ENCODE measurements around the gene LGMN. TPM values are rescaled to one million over a fixed set of nuclear protein-coding genes. Genes with fewer than 3 reads are reported as not detected.

The LGMN gene
- total RNA-seq, 2 experiments from 2014 or later: 22.1 to 27.7 TPM

DNA sequence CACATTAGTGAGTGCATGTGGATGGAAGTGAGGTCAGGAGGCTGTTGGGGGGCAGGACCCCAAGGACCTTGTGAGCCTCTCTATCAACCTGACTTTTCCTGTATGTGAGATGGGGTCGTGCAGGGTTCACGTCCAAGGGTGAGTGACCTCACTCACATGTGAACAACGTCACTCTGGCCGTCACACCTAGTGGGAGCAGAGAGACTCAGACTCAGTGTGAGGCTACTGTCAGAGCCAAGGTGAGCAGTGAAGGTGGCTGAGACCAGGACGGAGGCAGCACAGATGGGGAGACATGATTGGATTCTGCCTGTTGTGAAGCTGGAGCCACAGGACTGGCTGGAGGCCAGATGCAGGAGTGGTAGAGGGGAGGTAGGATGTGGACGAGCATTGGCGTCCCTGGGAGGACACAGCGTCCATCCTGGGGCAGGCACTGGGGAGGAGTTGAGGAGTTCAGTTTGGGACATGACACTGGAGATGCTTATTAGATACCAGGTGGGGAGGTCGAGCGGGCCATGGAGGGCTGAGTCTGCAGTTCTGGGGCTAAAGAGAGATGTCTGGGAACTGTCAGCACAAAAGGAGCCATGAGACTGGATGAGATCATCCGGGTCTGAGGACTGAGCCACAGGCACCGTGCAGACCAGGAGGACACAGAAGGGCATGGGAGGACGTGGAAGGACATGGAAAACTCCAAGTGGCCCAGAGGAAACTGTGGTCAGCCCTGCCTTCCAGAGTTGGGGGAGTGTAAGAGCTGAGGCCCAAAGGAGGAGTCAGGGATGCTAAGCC lies 92.8 kb downstream of the LGMN start:
- no TSS peak for BruUV-seq (replicated peaks)
- CTCF ChIA-PET (ENCODE audit: unreplicated experiment): no interaction called here
- H3K4me1 ChIP-seq (ENCODE audit: insufficient read depth, low read length, poor library complexity, severe bottlenecking): peaks cover 5% of the 10 kb centered on the region
- intact Hi-C loops (cut with micrococcal nuclease; ENCODE audit: unreplicated experiment): no loop called here
- no peak for TF ChIP-seq EZH2phosphoT487 (IDR thresholded peaks at IDR 0.05; ENCODE audit: borderline replicate concordance, low read depth, low read length)
- TF ChIP-seq, protein P1, sequence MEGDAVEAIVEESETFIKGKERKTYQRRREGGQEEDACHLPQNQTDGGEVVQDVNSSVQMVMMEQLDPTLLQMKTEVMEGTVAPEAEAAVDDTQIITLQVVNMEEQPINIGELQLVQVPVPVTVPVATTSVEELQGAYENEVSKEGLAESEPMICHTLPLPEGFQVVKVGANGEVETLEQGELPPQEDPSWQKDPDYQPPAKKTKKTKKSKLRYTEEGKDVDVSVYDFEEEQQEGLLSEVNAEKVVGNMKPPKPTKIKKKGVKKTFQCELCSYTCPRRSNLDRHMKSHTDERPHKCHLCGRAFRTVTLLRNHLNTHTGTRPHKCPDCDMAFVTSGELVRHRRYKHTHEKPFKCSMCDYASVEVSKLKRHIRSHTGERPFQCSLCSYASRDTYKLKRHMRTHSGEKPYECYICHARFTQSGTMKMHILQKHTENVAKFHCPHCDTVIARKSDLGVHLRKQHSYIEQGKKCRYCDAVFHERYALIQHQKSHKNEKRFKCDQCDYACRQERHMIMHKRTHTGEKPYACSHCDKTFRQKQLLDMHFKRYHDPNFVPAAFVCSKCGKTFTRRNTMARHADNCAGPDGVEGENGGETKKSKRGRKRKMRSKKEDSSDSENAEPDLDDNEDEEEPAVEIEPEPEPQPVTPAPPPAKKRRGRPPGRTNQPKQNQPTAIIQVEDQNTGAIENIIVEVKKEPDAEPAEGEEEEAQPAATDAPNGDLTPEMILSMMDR (conservative IDR thresholded peaks at IDR 0.05; ENCODE audit: low read length): no peak
- POLR2A ChIA-PET: no interaction called here
- H3K36me3 ChIP-seq (ENCODE audit: insufficient read depth, low read length): no peaks in the 10 kb centered on the region
- H3K79me2 ChIP-seq (ENCODE audit: insufficient read depth, low read depth, low read length): no peaks in the 10 kb centered on the region
- no peak overlapping the region for H2AFZ ChIP-seq (ENCODE audit: low read length)
- no peaks in the 10 kb centered on the region for H3K9me2 ChIP-seq (ENCODE audit: insufficient read depth, low read length)
- DNase-seq (ENCODE audit: low spot score): no peak
- H3K4me2 ChIP-seq (ENCODE audit: low read length): no peak overlapping the region
- H4K20me1 ChIP-seq (ENCODE audit: insufficient read depth, low read length): no peaks in the 10 kb centered on the region
- no peaks in the 10 kb centered on the region for H3K9me3 ChIP-seq (ENCODE audit: low read length)
- H3K27ac ChIP-seq (ENCODE audit: low read depth, low read length, poor library complexity, severe bottlenecking): no peak overlapping the region
- no peak overlapping the region for H3K4me3 ChIP-seq (ENCODE audit: low read depth, low read length, poor library complexity, severe bottlenecking)

- Histone ChIP-seq H4K20me1 (ENCODE audit: insufficient read depth, low read length) (no peaks in the 10 kb centered on the region), H3K9me2 (ENCODE audit: insufficient read depth, low read length) (no peaks in the 10 kb centered on the region), H3K4me1 (ENCODE audit: insufficient read depth, low read length, poor library complexity, severe bottlenecking) (no peaks in the 10 kb centered on the region), H3K79me2 (ENCODE audit: insufficient read depth, low read depth, low read length) (no peaks in the 10 kb centered on the region), H3K27ac (ENCODE audit: low read depth, low read length, poor library complexity, severe bottlenecking) (no peak overlapping the region), H2AFZ (ENCODE audit: low read length) (no peak overlapping the region), H3K36me3 (ENCODE audit: insufficient read depth, low read length) (no peaks in the 10 kb centered on the region), H3K9me3 (ENCODE audit: low read length) (no peaks in the 10 kb centered on the region), H3K4me3 (ENCODE audit: low read depth, low read length, poor library complexity, severe bottlenecking) (no peak overlapping the region), H3K4me2 (ENCODE audit: low read length) (no peak overlapping the region)
- no peak for DNase-seq (ENCODE audit: low spot score)
- ChIA-PET POLR2A (no interaction called here), CTCF (ENCODE audit: unreplicated experiment) (no interaction called here)
- TF ChIP-seq, protein P1 (conservative IDR thresholded peaks at IDR 0.05; ENCODE audit: low read length): no peak
- no peak for TF ChIP-seq EZH2phosphoT487 (IDR thresholded peaks at IDR 0.05; ENCODE audit: borderline replicate concordance, low read depth, low read length)
- intact Hi-C loops (cut with micrococcal nuclease; ENCODE audit: unreplicated experiment): no loop called here
- no TSS peak for BruUV-seq (replicated peaks)
Measured at GRCh38 chr14:92654239-92654901, 94.1 kb downstream of the LGMN start.

Other genes starting within 250 kb of the LGMN start
- gene RIN3, start 234.8 kb downstream of the LGMN start, total RNA-seq (2014; rRNA removed; shearing (Covaris generic)): not detected in 2 replicates
- gene RIN3, start 234.8 kb downstream of the LGMN start, total RNA-seq (2022): not detected in 2 replicates
- 13.3 and 15.4 TPM in 2 replicates for gene GOLGA5, start 45.7 kb upstream of the LGMN start, total RNA-seq (2014; rRNA removed; shearing (Covaris generic))
- gene GOLGA5, start 45.7 kb upstream of the LGMN start, total RNA-seq (2022): 19.8 and 22.3 TPM in 2 replicates
- not detected in 2 replicates for gene CHGA, start 174.5 kb upstream of the LGMN start, total RNA-seq (2014; rRNA removed; shearing (Covaris generic))
- 0.57 TPM in 1 of 2 replicates, not detected in the other for gene CHGA, start 174.5 kb upstream of the LGMN start, total RNA-seq (2022)